ENCODE measurements around the gene RNASE13.

Gene RNASE13

GRCh38 chr14:21063479-21063878 is 28.9 kb upstream of the RNASE13 start:
- DNase-seq, result no peak

GRCh38 chr14:21061347-21061668 is 26.7 kb upstream of the RNASE13 start:
- no peak for DNase-seq

- no peak for DNase-seq
Observed at GRCh38 chr14:21060614-21061346, 26.2 kb upstream of the RNASE13 start.

- DNase-seq, result no peak
Observed at GRCh38 chr14:21059842-21060613, 25.4 kb upstream of the RNASE13 start.

- DNase-seq, result no peak
Observed at GRCh38 chr14:21058903-21059302, 24.3 kb upstream of the RNASE13 start.

GRCh38 chr14:21057803-21058675 is 23.4 kb upstream of the RNASE13 start, which contains the start of gene RNASE8:
Gene RNASE8, plus strand, starts transcription at chr14:21057822. Its CDS starts 71 bp downstream, at chr14:21057893.
- DNase-seq, result no peak

GRCh38 chr14:21056520-21057163 is 22.0 kb upstream of the RNASE13 start:
- no peak for DNase-seq

GRCh38 chr14:21055432-21056117 is 21.0 kb upstream of the RNASE13 start:
- DNase-seq, result no peak

GRCh38 chr14:21054768-21055145 is 20.1 kb upstream of the RNASE13 start:
- DNase-seq, result no peak

GRCh38 chr14:21054123-21054767 is 19.6 kb upstream of the RNASE13 start:
- no peak for DNase-seq

- DNase-seq, result no peak
Observed at GRCh38 chr14:21053184-21054122, 18.8 kb upstream of the RNASE13 start.

- no peak for DNase-seq
Observed at GRCh38 chr14:21050597-21050996, 16.0 kb upstream of the RNASE13 start.

- DNase-seq, result no peak
Observed at GRCh38 chr14:21049271-21049673, 14.7 kb upstream of the RNASE13 start.

GRCh38 chr14:21048638-21049037 is 14.0 kb upstream of the RNASE13 start:
- DNase-seq, result no peak

- no peak for DNase-seq
Observed at GRCh38 chr14:21047378-21047781, 12.8 kb upstream of the RNASE13 start.

GRCh38 chr14:21043974-21044618 is 9.5 kb upstream of the RNASE13 start:
- DNase-seq, result no peak

GRCh38 chr14:21043387-21043973 is 8.9 kb upstream of the RNASE13 start:
- no peak for DNase-seq

- DNase-seq, result no peak
Observed at GRCh38 chr14:21042918-21043317, 8.3 kb upstream of the RNASE13 start.

GRCh38 chr14:21041676-21042433 is 7.2 kb upstream of the RNASE13 start, which contains the start of gene RNASE7:
Gene RNASE7, plus strand, starts transcription at chr14:21042362. Its CDS starts 631 bp downstream, at chr14:21042993.
- no peak for DNase-seq

Data from NCI-H1930 (cell line).